Common myeloid progenitor, CD34-positive (primary cell): ENCODE measurements around the gene DISC1.
A peak's percentile ranks its signal among the peaks of the same experiment; 100 is the strongest.

Experiments
- CTCF ChIA-PET: fragments of 350-600 bp; sonication (Branson Sonifier 250); formaldehyde crosslinking; loops from one replicate; lab custom pipeline; 2021; ENCODE audit warnings: antibody characterized with exemption; lab: Charles Lee
- POLR2A ChIA-PET: fragments of 350-600 bp; sonication (Branson Sonifier 250); formaldehyde crosslinking; loops from one replicate; lab custom pipeline; 2021; ENCODE audit warnings: antibody characterized with exemption; lab: Charles Lee
- DNase-seq, 3 donors: peaks; one replicate each; pipeline versions ENCODE4 v3.0.0 to v3.0.0-alpha.2; 2013
- H3K27ac ChIP-seq, 2 experiments: 1 replicate in 1 of 2; 2 replicates in 1 of 2; pipeline ENCODE4 v1.7.0; 2013; ENCODE audit warnings: inconsistent platforms in 2 of 2, low read length in 2 of 2, mild to moderate bottlenecking in 2 of 2, low read depth in 1 of 2, moderate library complexity in 1 of 2; ENCODE audit not compliant: severe bottlenecking in 2 of 2, insufficient read depth in 1 of 2, poor library complexity in 1 of 2
- H3K27me3 ChIP-seq, 5 experiments: replicated peaks in 2 of 5; 1 replicate in 3 of 5; 2 replicates in 2 of 5; pipeline versions ENCODE4 v1.6.1 to v1.7.0; 2013; ENCODE audit warnings: low read length in 4 of 5, mild to moderate bottlenecking in 2 of 5, moderate library complexity in 2 of 5, inconsistent platforms in 1 of 5; ENCODE audit not compliant: insufficient read depth in 5 of 5, control insufficient read depth in 4 of 5
- H3K36me3 ChIP-seq, 4 experiments: 1 replicate in 2 of 4; 2 replicates in 2 of 4; pipeline versions ENCODE4 v1.6.1 to v1.7.0; 2013; ENCODE audit warnings: low read length in 3 of 4, control low read depth in 1 of 4, mild to moderate bottlenecking in 1 of 4; ENCODE audit not compliant: control insufficient read depth in 4 of 4, insufficient read depth in 4 of 4
- H3K4me1 ChIP-seq, 4 experiments: 1 replicate in 3 of 4; 2 replicates in 1 of 4; pipeline versions ENCODE4 v1.6.1 to v1.7.1; 2013; ENCODE audit warnings: low read length in 3 of 4, mild to moderate bottlenecking in 3 of 4, control low read depth in 1 of 4, inconsistent platforms in 1 of 4, moderate library complexity in 1 of 4; ENCODE audit not compliant: control insufficient read depth in 4 of 4, insufficient read depth in 4 of 4; ENCODE audit errors: control extremely low read depth in 1 of 4
- H3K4me3 ChIP-seq, 7 experiments: 1 replicate in 4 of 7; 2 replicates in 3 of 7; pipeline versions ENCODE4 v1.5.1 to v1.7.0; 2013; ENCODE audit warnings: mild to moderate bottlenecking in 7 of 7, low read length in 6 of 7, moderate library complexity in 6 of 7, inconsistent platforms in 2 of 7, low read depth in 2 of 7, control low read depth in 1 of 7; ENCODE audit not compliant: insufficient read depth in 4 of 7, control insufficient read depth in 1 of 7; ENCODE audit errors: extremely low read depth in 1 of 7
- H3K9me3 ChIP-seq, 5 experiments: 1 replicate in 4 of 5; 2 replicates in 1 of 5; pipeline versions ENCODE4 v1.6.1 to v1.7.1; 2013; ENCODE audit warnings: low read length in 4 of 5, mild to moderate bottlenecking in 2 of 5, inconsistent platforms in 1 of 5, low read depth in 1 of 5, moderate library complexity in 1 of 5; ENCODE audit not compliant: control insufficient read depth in 4 of 5, insufficient read depth in 2 of 5; ENCODE audit errors: control extremely low read depth in 1 of 5
- WGBS: methylation state at CpG from one replicate; pipeline ENCODE4 v1.1.5; 2013; ENCODE audit not compliant: insufficient coverage; 5-methylcytosine and 5-hydroxymethylcytosine counted together

The DISC1 gene

GRCh38 chr1:231683439-231684165 is 57.0 kb downstream of the DISC1 start:
- peaks cover 0 to 15% (median 8%) of the 10 kb centered on the region in 5 experiments for H3K9me3 ChIP-seq
- peaks cover 0 to 5% (median 1%) of the 10 kb centered on the region in 4 experiments for H3K36me3 ChIP-seq
- ChIA-PET POLR2A (no interaction called here), CTCF (interaction anchor here (0.6 kb wide), 1 partner anchor 11 kb away, joined by 4 read pairs; no protein-coding TSS in a partner anchor)
- H3K27ac ChIP-seq = no peak overlapping the region
- H3K27me3 ChIP-seq = no peaks in the 10 kb centered on the region
- H3K4me3 ChIP-seq = no peak overlapping the region
- peaks cover 0 to 7% (median 2%) of the 10 kb centered on the region in 4 experiments for H3K4me1 ChIP-seq
- DNase-seq = no peak
- 100% methylated on average over 6 of the region's 7 CpGs for WGBS

- no peak overlapping the region for H3K27ac ChIP-seq
- ChIA-PET POLR2A (no interaction called here), CTCF (no interaction called here)
- 98% methylated on average over 11 of the region's 15 CpGs for WGBS
- H3K36me3 ChIP-seq = peaks cover 0 to 5% (median 1%) of the 10 kb centered on the region in 4 experiments
- DNase-seq = no peak
- H3K4me1 ChIP-seq = peaks cover 0 to 7% (median 2%) of the 10 kb centered on the region in 4 experiments
- H3K9me3 ChIP-seq = peaks cover 0 to 15% (median 8%) of the 10 kb centered on the region in 5 experiments
- H3K4me3 ChIP-seq = no peak overlapping the region
- H3K27me3 ChIP-seq = no peaks in the 10 kb centered on the region
These were observed 58.0 kb downstream of the DISC1 start for GRCh38 chr1:231684356-231685244.

- WGBS = 98% methylated on average over 4 of the region's 4 CpGs
- Histone ChIP-seq H3K4me1 (peaks cover 0 to 13% (median 4%) of the 10 kb centered on the region in 4 experiments), H3K9me3 (peaks cover 0 to 15% (median 8%) of the 10 kb centered on the region in 5 experiments), H3K36me3 (peaks cover 0 to 5% (median 1%) of the 10 kb centered on the region in 4 experiments), H3K27ac (no peak overlapping the region), H3K4me3 (no peak overlapping the region), H3K27me3 (no peaks in the 10 kb centered on the region)
- no peak for DNase-seq
- CTCF ChIA-PET = no interaction called here
- POLR2A ChIA-PET = interaction anchor here (0.6 kb wide), 1 partner anchor 22 kb away, joined by 3 read pairs; no protein-coding TSS in a partner anchor
These were observed 59.8 kb downstream of the DISC1 start for GRCh38 chr1:231686384-231686783.

GRCh38 chr1:231688989-231689388 is 62.4 kb downstream of the DISC1 start:
- Histone ChIP-seq H3K4me3 (no peak overlapping the region), H3K36me3 (peaks cover 0 to 7% (median 3%) of the 10 kb centered on the region in 4 experiments), H3K9me3 (peaks cover 0 to 15% (median 8%) of the 10 kb centered on the region in 5 experiments), H3K27me3 (no peaks in the 10 kb centered on the region), H3K4me1 (peaks cover 0 to 10% (median 0%) of the 10 kb centered on the region in 4 experiments), H3K27ac (no peak overlapping the region)
- no peak for DNase-seq
- ChIA-PET POLR2A (no interaction called here), CTCF (no interaction called here)
- WGBS = 100% methylated on average over 2 of the region's 4 CpGs

- Histone ChIP-seq H3K27ac (no peak overlapping the region), H3K4me1 (peaks cover 0 to 20% (median 5%) of the 10 kb centered on the region in 4 experiments), H3K9me3 (peaks cover 0 to 12% (median 8%) of the 10 kb centered on the region in 5 experiments), H3K27me3 (no peaks in the 10 kb centered on the region), H3K4me3 (no peak overlapping the region), H3K36me3 (peaks cover 0 to 16% (median 3%) of the 10 kb centered on the region in 4 experiments)
- ChIA-PET CTCF (interaction anchor here (0.7 kb wide), 1 partner anchor 39 kb away, joined by 3 read pairs; no protein-coding TSS in a partner anchor), POLR2A (no interaction called here)
- DNase-seq = peak in 2 of 3 donors; percentile 28 to 32
- WGBS = 58% methylated on average over 9 of the region's 9 CpGs
These were observed 63.5 kb downstream of the DISC1 start for GRCh38 chr1:231690059-231690458.

- no peak overlapping the region for H3K4me3 ChIP-seq
- peaks cover 0 to 3% (median 0%) of the 10 kb centered on the region in 5 experiments for H3K9me3 ChIP-seq
- DNase-seq = peak in 1 of 3 donors; percentile 14
- no peaks in the 10 kb centered on the region for H3K27me3 ChIP-seq
- peaks cover 0 to 27% (median 7%) of the 10 kb centered on the region in 4 experiments for H3K4me1 ChIP-seq
- POLR2A ChIA-PET = no interaction called here
- 95% methylated on average over 8 of the region's 17 CpGs for WGBS
- H3K36me3 ChIP-seq = peaks cover 0 to 24% (median 10%) of the 10 kb centered on the region in 4 experiments
- CTCF ChIA-PET = interaction anchor here (1.3 kb wide), 1 partner anchor 18 kb away, joined by 4 read pairs; no protein-coding TSS in a partner anchor
- no peak overlapping the region for H3K27ac ChIP-seq
These were observed 65.1 kb downstream of the DISC1 start for GRCh38 chr1:231691618-231692259.
